ENCODE data around the gene NSUN7.

Gene NSUN7

GRCh38 chr4:40755616-40756015 lies 5.9 kb downstream of the NSUN7 start:
- Histone ChIP-seq H3K79me2 (ENCODE audit: control insufficient read depth, low read length) (no peaks in the 10 kb centered on the region), H3K27me3 (ENCODE audit: control insufficient read depth, low read length) (peaks cover 7% of the 10 kb centered on the region), H3K4me2 (ENCODE audit: low read length) (no peak overlapping the region), H3K27ac (ENCODE audit: low read depth, low read length) (no peak overlapping the region), H3K4me3 (ENCODE audit: low read length) (no peak overlapping the region), H4K20me1 (ENCODE audit: control insufficient read depth, insufficient read depth, low read depth, low read length) (no peaks in the 10 kb centered on the region), H3F3A (ENCODE audit: control insufficient read depth, insufficient read depth) (no peaks in the 10 kb centered on the region), H3K4me1 (ENCODE audit: control insufficient read depth, low read length) (0 out of 2 replicates have a peak, but pooled peaks cover under 1% of the 10 kb centered on the region), H3K9me2 (replicated peaks; ENCODE audit: control insufficient read depth, low read length) (no peaks in the 10 kb centered on the region), H3K36me3 (ENCODE audit: control insufficient read depth, low read length) (no peaks in the 10 kb centered on the region), H3K9me3 (ENCODE audit: control insufficient read depth, insufficient read depth, low read length) (no peaks in the 10 kb centered on the region)
- TF ChIP-seq CTCF (IDR thresholded peaks at IDR 0.05; ENCODE audit: low read depth, low read length, poor library complexity, severe bottlenecking): no peak
- no peak for TF ChIP-seq EZH2phosphoT487 (IDR thresholded peaks at IDR 0.05; ENCODE audit: borderline replicate concordance, low read length)

GRCh38 chr4:40763228-40763716 lies 13.5 kb downstream of the NSUN7 start:
- no peak overlapping the region for H3K4me2 ChIP-seq (ENCODE audit: low read length)
- H3K4me3 ChIP-seq (ENCODE audit: low read length): no peak overlapping the region
- H3K27ac ChIP-seq (ENCODE audit: low read depth, low read length): no peak overlapping the region
- no peaks in the 10 kb centered on the region for H3K36me3 ChIP-seq (ENCODE audit: control insufficient read depth, low read length)
- TF ChIP-seq CTCF (IDR thresholded peaks at IDR 0.05; ENCODE audit: low read depth, low read length, poor library complexity, severe bottlenecking): no peak
- no peak for TF ChIP-seq EZH2phosphoT487 (IDR thresholded peaks at IDR 0.05; ENCODE audit: borderline replicate concordance, low read length)
- H3K4me1 ChIP-seq (ENCODE audit: control insufficient read depth, low read length): no peaks in the 10 kb centered on the region
- no peaks in the 10 kb centered on the region for H3K9me3 ChIP-seq (ENCODE audit: control insufficient read depth, insufficient read depth, low read length)
- no peaks in the 10 kb centered on the region for H4K20me1 ChIP-seq (ENCODE audit: control insufficient read depth, insufficient read depth, low read depth, low read length)
- H3K79me2 ChIP-seq (ENCODE audit: control insufficient read depth, low read length): no peaks in the 10 kb centered on the region
- no peaks in the 10 kb centered on the region for H3K27me3 ChIP-seq (ENCODE audit: control insufficient read depth, low read length)
- no peaks in the 10 kb centered on the region for H3K9me2 ChIP-seq (replicated peaks; ENCODE audit: control insufficient read depth, low read length)
- H3F3A ChIP-seq (ENCODE audit: control insufficient read depth, insufficient read depth): no peaks in the 10 kb centered on the region

- Histone ChIP-seq H3K4me1 (ENCODE audit: control insufficient read depth, low read length) (no peaks in the 10 kb centered on the region), H3K4me3 (ENCODE audit: low read length) (no peak overlapping the region), H3K9me3 (ENCODE audit: control insufficient read depth, insufficient read depth, low read length) (no peaks in the 10 kb centered on the region), H3K27me3 (ENCODE audit: control insufficient read depth, low read length) (peaks cover 8% of the 10 kb centered on the region), H3F3A (ENCODE audit: control insufficient read depth, insufficient read depth) (no peaks in the 10 kb centered on the region), H4K20me1 (ENCODE audit: control insufficient read depth, insufficient read depth, low read depth, low read length) (no peaks in the 10 kb centered on the region), H3K4me2 (ENCODE audit: low read length) (no peak overlapping the region), H3K36me3 (ENCODE audit: control insufficient read depth, low read length) (no peaks in the 10 kb centered on the region), H3K27ac (ENCODE audit: low read depth, low read length) (no peak overlapping the region), H3K79me2 (ENCODE audit: control insufficient read depth, low read length) (no peaks in the 10 kb centered on the region), H3K9me2 (replicated peaks; ENCODE audit: control insufficient read depth, low read length) (no peaks in the 10 kb centered on the region)
- TF ChIP-seq EZH2phosphoT487 (IDR thresholded peaks at IDR 0.05; ENCODE audit: borderline replicate concordance, low read length) (no peak), CTCF (IDR thresholded peaks at IDR 0.05; ENCODE audit: low read depth, low read length, poor library complexity, severe bottlenecking) (no peak)
Observed at GRCh38 chr4:40769266-40769665, 19.5 kb downstream of the NSUN7 start.
